HTR-8/SVneo (cell line): ENCODE results near the gene SMPD3.

Source experiments
- DNase-seq: peaks from one replicate; pipeline ENCODE4 v3.0.0; 2011; ENCODE audit warnings: low spot score, mixed read lengths; ENCODE audit not compliant: insufficient read length
- FAIRE-seq: peaks from 2 replicates; lab custom pipeline; 2011; peaks lifted over from hg19 to GRCh38; lab: Jason Lieb, UNC

Gene SMPD3

DNA sequence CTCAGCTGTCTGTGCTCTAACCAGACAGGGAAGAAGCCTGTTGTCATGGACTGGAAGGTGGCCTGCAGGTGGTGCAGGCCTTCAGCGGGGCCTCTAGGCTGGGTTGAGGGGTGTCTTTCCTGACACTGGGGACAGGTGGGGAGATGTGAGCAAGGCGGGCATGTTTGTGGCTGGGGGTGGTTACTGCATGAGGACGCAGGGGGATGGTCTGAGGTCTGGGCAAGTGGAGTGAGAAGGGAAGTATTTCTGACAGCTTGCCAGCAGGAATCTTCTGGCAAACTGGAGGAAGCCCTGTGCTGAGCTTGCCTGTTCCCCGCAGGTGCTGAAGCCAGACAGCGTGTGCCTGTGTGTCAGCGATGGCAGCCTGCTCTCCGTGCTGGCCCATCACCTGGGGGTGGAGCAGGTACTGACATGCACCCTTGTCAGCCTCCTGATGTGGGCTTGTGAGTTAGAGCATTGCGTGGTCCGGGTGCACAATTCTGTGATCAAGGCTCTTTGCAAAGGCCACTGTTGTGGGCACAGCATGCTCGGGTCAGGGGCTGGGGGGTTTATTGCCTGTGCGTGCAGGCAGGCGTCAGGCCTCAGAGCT is 101.3 kb downstream of the SMPD3 start:
- no peak for FAIRE-seq
- no peak for DNase-seq

DNA sequence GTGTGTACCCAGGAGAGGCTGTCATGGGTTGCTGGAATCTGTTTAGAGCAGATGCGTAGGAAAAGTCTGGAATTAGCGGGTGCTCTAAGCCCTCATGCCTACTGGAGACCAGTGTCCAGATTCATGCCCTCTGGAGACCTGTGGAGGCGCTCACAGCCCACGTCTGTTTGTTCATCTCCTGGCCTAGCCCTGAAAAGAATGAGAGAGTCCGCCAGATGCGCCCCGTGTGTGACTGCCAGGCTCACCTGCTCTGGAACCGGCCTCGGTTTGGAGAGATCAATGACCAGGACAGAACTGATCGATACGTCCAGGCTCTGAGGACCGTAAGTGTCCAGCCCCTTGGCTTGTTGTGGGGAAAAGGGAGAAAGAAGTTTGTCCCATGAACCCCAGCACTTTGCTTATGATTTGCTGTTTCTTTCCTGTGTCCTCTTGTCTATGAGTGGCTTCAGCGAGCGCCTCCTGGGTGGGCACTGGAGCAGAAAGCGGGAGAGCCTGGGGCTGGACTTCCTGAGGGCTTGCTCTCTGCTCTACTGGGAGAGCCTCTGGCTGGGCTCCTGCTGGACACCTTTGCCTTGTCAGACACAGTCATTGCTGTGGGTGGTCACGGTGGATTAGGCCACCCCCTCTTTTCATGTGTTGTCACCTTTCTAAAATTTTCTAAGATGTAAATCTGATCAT is 102.2 kb downstream of the SMPD3 start:
- no peak for FAIRE-seq
- DNase-seq = no peak

DNA sequence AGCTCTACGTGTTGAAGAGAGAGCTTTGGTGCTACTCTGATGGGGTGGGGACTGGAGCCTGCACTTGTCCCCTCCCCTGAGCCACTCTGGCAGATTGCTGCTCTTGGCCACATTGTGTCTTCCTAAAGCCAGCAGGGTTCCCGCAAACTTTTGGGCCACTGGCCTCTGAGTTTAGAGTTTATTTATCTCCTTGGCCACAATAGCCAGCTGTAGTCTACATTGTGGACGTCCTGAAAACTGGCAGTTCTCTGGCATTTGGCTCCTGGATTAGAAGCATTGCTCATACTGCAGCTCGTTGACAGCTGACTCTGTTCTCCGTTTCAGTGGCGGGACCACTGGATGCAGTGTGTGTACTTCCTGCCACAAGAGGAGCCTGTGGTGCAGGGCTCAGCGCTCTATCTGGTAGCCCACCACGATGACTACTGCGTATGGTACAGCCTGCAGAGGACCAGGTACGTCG is 102.9 kb downstream of the SMPD3 start:
- no peak for FAIRE-seq

DNA sequence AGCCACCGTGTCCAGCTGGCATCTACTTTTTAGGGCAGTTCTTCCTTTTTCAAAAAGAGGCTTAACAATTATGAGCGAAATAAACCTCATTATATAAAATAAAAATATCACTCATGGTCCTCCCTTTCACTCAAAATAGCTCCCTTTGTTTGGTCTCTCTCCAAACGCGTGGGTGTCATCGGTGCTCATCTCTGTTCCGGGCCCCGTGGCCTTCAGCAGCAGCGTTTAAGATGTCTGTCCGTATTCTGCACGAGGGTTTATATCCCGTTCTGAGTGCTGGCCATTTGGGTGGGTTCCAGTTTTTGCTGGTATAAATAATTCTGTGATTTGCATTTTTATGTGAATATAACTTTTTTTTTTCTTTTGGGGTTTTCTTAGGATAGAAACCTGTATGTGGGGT is 104.1 kb downstream of the SMPD3 start:
- no peak for FAIRE-seq
- no peak for DNase-seq

More for the DNA sequence above, 102.9 kb downstream of the SMPD3 start:
- no peak for DNase-seq

DNA sequence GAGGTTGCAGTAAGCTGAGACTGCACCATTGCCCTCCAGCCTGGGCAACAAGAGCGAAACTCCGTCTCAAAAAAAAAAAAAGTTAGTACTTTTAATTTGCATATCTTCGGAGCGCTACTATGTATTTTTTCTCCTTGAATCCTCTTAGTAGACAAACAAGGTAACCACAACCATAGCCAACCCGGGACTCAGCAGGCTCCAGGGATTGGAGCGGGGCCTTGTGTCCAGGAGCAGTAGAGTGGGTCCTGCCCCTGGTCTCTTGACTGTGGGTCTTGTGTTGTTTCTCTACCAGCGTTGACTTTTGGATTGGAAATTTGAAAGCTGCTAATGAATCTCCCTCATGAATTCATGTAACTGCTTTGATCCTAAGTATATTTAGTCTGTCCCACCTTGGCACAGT is 105.2 kb downstream of the SMPD3 start:
- FAIRE-seq = no peak
- DNase-seq = no peak

DNA sequence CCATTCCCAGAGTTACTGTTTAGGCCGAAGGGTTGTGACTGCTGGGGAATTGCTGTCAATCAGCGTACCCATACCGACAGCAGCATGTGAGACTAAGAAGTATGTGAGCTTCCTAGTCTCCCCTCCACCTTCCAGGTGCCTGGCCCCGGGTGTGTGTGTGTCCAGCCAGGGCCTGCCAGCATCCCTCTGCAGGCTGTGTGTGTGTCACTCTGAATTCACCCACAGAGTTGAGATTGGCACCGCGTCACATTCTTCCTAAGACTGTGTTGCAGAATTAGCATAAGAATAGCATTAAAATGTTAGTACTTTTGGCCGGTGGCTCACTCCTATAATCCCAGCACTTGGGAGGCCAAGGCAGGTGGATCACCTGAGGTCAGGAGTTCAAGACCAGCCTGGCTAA is 105.7 kb downstream of the SMPD3 start:
- DNase-seq (no peak), FAIRE-seq (no peak)

DNA sequence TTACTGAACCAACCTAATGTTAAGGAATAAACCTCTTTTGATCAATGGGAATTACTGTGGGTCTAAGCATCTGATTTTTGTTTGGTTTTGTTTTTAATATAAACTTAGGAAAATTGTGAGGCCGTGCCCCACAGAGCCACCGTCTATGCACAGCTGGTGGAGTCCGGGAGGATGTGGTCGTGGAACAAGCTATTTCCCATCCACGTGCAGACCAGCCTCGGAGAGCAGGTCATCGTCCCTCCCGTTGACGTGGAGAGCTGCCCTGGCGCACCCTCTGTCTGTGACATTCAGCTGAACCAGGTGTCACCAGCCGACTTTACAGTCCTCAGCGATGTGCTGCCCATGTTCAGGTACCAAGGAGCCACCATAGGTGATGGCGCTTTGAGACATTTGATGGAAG is 109.1 kb downstream of the SMPD3 start:
- DNase-seq (no peak), FAIRE-seq (peak; percentile 55)

DNA sequence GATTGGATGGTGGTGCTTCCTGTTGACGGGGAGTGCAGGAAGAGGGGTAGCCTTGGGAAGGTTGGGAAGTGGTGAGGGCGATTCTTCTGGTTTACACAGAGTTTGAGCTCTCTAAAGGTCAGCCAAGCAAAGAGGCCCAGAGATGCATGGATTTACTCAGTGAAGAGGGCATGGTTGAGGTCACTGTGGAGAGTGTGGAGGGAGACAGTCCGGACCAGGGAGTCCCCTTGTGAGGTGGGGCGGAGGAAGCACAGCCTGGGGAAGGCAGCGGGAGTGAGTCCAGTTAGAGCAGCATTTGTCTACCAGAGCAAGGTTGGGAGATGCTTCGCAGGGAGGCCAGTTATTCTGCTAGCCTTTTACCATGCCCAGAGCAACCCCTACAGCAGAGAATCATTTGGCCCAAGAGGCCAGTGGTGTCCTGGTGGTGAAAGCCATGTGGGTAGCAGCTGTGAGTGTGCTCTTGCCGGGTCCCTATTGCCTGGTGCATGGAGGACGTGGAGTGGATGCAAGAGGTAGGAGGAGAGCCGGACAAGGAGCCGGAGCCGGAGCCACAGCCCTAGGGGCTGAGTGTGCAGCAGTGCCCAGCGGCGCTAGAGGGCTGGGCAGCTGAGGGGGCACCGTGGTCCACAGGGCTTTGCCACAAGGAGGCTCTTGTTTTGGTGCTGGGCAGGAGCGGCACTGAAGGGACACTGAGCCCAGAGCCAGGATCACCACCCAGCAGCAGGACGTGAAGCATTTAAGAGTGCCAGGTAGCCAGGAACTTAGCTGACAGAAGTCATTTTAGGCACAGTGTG is 109.8 kb downstream of the SMPD3 start:
- DNase-seq (no peak), FAIRE-seq (no peak)

DNA sequence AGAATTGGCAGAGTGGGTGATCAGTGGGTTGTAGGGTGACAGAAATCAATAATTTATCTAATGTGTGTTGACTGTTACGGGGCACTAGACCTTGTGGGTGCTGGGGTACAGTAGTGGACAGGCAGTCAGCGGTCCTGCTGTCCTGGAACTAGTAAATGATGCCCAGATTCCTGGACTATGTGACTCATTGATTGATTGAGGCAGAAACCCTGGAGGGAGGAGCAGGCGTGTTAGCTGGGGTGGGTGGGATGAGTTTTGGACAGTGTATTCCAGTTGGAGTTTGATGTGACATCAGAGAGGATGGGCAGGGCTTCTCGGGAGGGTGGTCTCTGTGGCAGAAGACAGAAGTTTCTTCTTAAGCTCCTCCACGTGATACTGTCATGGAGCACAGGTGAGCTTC is 113.1 kb downstream of the SMPD3 start:
- FAIRE-seq = no peak
- DNase-seq = peak; percentile 23

DNA sequence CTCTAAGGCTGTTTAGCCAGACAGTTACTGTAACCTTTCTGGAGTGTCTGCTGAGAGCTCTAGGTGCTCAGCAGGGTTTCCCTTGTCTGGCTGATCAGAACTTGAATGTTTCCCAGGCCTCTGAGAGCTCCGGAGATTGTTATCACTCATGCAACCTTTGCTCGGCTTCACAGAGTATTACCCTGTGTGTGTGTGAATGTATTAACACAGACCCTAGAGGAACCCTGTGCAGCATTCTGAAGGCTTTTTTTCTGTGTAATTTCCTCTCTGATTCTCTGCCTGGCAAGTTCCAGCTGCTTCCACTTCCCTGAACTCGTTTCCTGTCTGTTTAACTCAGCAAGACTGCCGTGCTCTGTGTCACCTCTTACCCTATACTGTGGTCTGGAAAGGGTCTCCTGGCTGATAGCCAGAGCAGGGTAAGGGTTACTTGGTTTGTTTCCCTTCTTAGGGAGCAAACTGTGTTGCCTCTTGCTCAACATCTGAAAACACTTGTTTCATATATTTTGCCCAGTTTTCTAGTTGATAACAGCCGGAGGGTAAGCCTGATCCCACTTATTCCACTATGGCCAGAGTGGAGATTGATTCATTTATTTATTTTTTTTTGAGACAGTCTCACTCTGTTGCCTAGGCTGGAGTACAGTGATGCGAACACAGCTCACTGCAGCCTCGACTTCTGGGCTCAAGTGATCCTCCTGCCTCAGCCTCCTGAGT is 115.7 kb downstream of the SMPD3 start:
- no peak for DNase-seq
- no peak for FAIRE-seq

DNA sequence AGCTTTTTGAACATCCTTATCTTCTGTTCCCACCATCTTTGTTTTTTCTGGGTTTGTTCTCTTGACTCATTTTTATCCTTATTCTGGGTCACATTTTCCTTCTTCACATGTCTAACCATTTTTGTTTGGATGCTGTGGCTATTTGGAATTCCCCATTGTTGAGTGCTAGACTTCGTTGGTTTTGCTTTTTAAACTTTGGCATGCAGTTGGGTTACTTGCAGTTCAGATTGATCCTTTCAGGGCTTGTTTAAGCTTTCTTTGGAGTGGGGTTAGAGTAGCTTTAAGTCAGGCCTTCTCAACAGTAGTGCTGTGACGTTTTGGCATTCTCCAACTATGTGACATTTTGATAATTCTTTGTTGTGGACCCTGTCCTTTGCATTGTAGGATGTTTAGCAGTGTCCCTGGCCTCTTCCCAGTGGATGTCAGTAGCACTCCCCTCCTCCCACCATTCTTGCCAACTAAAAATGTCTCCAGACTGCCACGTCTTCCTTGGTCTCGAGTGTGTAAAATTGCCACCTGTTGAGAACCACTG is 116.4 kb downstream of the SMPD3 start:
- DNase-seq (no peak), FAIRE-seq (no peak)

DNA sequence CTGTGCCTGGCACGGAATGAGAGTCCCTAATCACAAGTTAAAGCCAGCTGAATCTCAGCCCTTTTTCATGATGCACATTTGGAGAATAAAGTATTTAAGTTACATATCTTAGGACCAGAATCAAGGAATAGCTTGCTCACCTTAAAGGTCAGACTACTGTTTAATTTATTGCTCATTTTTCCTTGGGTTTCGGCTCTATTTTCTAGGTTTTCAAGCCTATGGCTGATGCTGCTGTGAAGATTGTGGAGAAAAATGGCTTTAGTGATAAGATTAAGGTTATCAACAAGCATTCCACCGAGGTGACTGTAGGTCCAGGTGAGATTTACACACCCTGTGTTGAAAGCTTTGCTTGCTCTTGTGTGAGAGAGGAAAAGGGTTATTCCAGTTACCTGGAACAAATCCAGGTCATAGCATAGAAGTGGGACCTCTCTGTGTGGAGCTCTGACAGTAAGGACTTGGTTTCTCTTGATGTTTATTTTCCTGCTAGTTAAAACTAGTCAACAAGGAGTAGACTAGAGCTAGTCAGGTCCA is 119.4 kb downstream of the SMPD3 start:
- DNase-seq = no peak
- FAIRE-seq = no peak

DNA sequence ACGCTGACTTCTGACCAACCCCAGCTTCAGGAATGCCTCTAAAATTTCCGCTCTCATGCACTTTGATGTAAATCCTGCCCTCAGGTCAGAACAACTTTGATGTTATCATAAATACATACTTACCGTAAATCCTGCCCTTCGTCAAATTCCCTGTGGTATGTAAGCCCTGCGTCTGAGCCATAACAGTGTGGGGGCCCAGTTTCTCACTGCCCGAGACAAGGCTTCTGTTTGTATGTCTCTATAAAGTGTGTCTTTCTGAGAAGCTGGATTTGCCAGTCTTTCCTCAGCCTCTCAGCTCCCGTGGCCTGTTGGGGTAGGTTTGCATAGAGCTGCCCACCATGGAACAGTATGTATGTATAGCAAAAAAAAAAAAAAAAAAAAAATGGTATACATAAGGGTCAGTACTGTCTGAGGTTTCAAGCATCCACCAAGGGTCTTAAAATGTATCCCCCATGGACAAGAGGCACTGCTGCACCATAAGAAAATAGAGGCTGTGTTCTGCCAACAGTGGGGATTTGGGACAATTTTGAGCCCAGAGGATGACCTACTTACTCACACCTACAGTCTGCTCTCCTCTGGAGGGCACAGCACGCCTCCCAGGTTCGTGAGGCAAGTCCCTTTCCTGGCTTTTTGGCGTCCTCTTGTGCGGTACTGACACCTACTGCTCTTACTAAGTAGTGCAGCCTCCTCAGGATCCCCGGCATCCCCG is 120.0 kb downstream of the SMPD3 start:
- peak; percentile 62 for FAIRE-seq
- DNase-seq = peak; percentile 92

DNA sequence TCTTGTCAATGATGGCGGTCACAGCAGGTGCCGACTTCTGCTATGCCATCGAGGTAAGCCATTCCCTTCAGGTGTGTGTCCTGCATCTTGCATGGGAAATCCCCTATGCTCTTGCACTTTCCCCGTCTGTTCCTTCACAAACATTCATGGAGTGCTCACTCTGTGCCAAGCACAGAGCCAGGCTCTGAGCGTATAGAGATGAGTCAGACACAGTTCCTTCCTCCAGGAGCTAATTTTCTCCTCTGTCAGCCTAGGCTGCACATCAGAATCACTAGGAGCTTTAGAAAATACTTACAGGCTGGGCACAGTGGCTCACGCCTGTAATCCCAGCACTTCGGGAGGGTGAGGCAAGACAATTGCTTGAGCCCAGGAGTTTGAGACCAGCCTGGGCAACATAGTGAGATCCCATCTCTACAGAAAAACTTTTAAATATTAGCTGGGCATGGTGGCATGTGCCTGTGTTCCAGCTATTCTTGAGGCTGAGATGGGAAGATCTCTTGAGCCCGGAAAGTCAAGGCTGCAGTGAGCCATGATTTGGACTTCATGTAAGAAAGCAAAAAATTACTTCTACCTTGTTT is 123.4 kb downstream of the SMPD3 start:
- DNase-seq = no peak
- no peak for FAIRE-seq

DNA sequence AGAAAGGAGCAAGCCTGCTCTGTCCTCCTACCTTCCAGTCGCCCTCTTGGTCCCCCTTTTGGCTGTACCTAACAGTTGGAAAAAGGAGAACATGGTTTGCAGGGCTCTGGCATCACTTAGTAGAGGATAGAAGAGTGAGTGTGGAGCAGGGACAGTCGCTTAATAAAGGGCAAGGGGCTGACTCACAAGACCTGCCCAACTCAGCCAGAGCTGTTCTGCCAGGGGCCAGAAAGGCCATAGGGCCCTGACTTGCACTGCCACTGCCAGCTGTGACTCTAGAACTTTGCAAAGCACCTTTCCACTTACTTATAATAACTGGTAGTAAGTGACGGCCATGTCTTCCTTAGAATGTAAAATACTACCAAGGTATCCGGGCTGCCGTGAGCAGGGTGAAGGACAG is 124.0 kb downstream of the SMPD3 start:
- no peak for FAIRE-seq
- DNase-seq = no peak

DNA sequence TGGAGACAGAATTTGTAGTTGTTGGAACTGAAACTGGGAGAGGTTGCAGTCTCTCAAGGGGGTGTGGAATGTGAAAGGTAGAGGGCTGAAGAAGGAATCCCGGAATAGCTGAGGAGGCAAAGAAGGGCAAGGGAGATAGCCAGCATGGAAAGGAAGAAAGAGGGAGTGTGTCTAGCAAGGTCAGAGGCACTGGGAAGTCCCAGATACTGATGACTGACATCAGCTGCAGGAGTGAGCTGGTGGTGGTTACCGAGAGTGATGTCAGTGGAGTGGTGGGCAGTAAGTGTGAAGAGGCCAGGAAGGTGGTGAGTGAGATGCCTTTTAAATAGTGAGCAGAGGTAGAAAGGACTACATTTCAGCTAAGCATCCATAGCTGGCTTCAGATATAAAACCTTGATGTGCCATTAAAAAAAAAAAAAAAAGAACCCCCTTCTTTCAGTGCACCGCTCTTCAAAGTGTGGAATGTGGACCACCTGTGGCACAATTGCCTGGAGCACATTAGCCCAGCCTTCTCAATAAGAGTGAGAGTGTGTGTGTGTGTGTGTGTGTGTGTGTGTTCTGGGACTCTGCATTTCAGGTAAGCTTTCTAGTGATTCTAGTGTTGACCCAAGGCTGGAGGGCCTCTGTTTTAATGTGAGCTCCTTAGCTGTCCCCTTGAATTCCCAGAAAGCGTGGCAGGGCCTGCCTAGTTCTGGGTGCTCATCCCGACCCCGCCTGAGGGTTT is 129.0 kb downstream of the SMPD3 start:
- DNase-seq (no peak), FAIRE-seq (peak; percentile 4)

DNA sequence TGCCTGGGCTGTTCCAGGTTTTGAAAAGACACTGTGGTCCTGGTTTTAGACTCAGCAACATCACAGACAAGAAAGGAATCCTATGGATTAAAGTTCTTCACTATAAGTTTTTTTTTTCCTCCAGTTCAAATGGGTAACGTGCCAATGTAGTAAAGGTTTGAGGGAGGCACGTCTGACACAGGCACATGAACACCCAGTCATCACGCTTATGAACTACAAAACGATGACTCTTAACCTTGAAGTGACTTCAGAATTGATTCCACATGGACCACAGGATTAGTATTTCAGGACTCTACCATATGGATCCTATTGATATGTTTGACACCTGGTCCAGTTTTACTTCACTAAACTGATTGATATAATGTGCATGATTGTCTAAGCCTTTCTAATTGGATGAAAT is 135.2 kb downstream of the SMPD3 start:
- FAIRE-seq (no peak), DNase-seq (no peak)

DNA sequence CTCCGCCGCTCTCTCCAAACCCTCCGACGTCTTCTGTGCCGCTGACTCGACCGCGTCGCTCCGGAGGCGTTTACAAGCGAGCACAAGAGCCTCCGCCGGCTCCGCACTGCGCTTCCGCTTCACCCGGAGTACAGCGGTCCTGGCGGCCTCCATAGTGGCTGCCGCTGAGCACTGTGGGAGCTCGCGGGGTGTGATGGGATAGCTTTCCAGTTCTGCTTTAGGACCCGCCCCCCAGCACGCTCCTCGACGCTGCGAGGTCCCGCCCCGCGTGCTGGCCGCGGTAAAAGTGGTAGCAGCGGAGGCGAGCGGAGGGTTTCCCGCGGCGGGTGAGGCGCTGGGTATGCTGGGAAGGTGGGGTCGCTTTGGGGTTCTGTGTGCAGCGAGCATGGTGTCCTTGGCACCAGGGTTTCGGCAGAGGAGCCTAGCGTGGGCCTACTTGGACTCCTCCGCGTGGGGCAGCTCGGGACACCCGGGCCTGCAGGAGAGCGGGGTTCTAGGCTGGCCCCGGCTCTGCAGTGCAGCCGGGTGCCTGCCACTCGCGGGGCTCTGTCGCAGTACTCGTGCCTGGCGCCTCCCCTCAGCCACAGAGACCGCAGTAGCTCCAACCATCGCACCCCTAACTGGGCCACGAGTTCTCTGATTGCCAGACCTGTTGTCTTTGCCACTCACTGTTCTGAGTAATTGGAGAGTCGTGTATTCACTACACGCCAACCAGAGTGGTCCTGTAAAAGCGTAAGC is 137.4 kb downstream of the SMPD3 start, which contains the start of the genes PRMT7 and SLC7A6OS:
PRMT7 (plus strand) TSS at position 246 of the 738 bp plus-strand sequence. CDS start 4,961 bp downstream, outside the sequence.
SLC7A6OS (minus strand) TSS at position 173 of the 738 bp plus-strand sequence; CDS start at position 153, 20 bp downstream.
- DNase-seq = peak; percentile 95
- peak; percentile 90 for FAIRE-seq
